Prostate gland (tissue), 2 donors: ENCODE results near the gene CCDC61.

ENCODE experiments used
- CTCF ChIP-seq, 4 experiments: fragments of 200-600 bp in 2 of 4; fragments of 450-650 bp in 2 of 4; sonication (generic) in 2 of 4; IDR thresholded peaks; 1 replicate in 3 of 4; 2 replicates in 1 of 4; pipeline ENCODE4 v1.5.1; 2016 to 2019; ENCODE audit warnings: antibody characterized with exemption in 4 of 4, mild to moderate bottlenecking in 2 of 4, moderate library complexity in 2 of 4
- POLR2A ChIP-seq: fragments of 450-650 bp; IDR thresholded peaks from one replicate; pipeline ENCODE4 v1.6.1; 2016; ENCODE audit warnings: antibody characterized with exemption, mild to moderate bottlenecking
- POLR2AphosphoS5 ChIP-seq: sonication (generic); formaldehyde crosslinking; IDR thresholded peaks from one replicate; pipeline ENCODE4 v1.6.1; 2017; ENCODE audit warnings: antibody characterized with exemption

GRCh38 chr19:46036744-46037128 lies 41.5 kb downstream of the CCDC61 start:
- TF ChIP-seq CTCF (IDR thresholded peaks at IDR 0.05) (no peak), POLR2A (no peak), POLR2AphosphoS5 (no peak)
